CD4-positive, alpha-beta T cell treated with Interleukin-17A for 4 hours (primary cell): ENCODE data around the gene JUN.
"Not testable (repeated sequence)": the region's sequence is repeated elsewhere in the genome, so short reads cannot be mapped to it uniquely, and the experiment has no call there.

Experiments used
- DNase-seq: peaks from one replicate; pipeline ENCODE4 v3.0.0-alpha.2; 2020; ENCODE audit warnings: mixed read lengths

JUN gene

DNA sequence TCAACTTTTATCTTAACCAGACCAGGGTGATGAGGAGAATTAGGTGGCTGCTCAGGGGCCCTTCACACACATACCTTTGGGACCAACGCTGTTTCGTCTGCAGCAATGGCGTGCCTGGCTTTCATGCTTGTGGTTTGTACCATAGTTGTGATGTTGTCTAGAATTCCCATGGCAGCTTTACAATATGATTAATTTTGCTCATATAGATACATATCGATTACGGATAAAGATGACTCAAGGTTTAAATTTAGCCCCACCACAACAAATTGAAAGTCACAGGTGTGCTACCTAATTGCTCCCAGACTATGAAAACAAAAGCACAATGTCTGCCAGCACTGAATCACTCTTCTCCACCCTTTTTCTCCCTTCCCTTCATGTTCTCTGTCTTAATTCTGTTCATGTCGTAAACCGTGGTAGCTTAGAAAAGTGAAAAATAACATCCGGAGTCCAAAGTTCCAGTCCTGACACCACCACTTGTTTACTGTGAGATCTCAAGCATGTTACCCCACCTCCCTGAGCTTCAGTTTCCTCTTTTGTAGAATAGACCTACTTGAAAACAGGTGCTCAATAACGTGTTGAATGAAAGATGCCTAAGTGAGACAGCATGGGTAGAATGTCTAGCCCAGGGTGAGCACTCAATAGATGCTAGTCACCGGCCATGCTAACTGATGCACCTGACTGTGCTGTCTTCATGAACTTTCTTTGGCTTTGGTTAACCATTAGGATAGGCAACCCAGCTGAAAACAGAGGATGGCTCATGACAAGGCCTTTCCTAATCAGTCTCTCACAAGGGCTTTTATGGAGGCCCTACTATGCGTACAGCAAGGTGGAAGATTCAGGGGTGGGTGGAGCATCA, 22.1 kb upstream of the JUN start:
- no peak for DNase-seq

- no peak for DNase-seq
These were observed 21.2 kb upstream of the JUN start for GRCh38 chr1:58804853-58805565.

DNA sequence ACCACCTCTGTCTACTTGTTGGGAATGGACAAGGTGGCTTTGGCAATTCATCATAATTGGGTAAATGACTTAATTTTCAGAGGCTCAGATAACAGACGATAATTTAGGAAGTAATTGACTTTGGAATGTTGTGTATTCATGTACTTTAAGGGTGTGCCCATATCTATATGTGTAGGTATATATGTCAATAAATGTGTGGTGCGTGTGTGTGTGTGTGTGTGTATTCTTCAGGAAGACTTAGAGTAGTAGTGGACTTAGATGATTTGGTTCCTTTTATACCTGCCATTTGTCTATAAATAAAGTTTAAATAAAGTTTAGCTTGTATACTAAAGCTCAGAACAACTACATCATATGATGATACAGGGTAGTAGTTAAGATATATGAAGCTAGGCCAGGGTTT, 20.0 kb upstream of the JUN start:
- DNase-seq: no peak

GRCh38 chr1:58802640-58803399, 19.0 kb upstream of the JUN start:
- DNase-seq: no peak

DNA sequence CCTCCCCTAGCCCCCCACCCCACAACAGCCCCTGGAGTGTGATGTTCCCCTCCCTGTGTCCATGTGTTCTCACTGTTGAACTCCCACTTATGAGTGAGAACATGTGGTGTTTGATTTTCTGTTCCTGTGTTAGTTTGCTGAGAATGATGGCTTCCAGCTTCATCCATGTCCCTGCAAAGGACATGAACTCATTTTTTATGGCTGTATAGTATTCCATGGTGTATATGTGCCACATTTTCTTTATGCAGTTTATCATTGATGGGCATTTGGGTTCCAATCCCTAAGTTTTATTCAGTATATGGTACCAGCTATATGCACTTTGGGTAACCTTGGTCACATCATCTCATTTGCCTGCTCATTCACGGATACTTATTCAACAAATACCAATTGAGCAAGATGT, 17.4 kb upstream of the JUN start:
- not testable (repeated sequence) for DNase-seq

GRCh38 chr1:58799650-58800049, 15.8 kb upstream of the JUN start:
- DNase-seq: no peak

- DNase-seq: no peak
These were observed 15.1 kb upstream of the JUN start for GRCh38 chr1:58798910-58799442.

DNA sequence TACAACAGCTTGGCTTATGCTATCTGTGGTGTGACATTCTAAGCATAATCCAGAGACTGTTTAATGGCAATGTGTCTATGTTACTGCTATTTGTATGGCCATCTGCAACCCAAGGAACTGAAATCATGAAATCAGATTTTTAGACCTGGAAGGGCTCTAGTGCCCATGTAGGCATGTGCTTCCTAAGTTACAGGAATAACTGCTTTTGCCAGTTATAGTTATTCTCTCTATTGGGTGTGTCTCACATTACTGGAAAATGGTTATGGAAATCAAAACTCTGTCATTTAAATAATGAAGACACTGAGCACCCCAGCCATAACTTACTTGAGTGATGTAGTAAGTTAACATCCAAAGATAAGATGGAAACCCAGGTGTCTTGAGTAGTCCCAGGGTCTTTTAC, 12.6 kb upstream of the JUN start:
- DNase-seq: no peak

DNA sequence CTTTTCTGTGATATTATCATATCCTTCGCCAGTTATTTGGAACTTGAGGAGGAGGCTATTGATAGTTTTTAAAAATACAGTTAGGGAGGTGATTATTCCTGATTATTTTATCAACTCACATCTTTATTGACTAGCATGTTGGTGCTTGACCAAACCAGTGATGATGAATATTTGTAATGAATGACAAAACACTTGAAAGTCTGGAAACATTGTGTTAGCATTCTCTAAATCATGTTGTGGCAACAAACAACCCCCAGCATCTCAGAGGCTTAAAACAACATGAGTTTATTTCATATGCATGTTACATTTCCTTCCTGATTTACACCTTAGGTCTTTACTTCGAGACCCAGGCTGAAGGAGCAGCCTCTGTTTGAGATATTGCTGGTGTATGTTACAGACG, 10.7 kb upstream of the JUN start:
- no peak for DNase-seq

GRCh38 chr1:58792846-58793245, 9.0 kb upstream of the JUN start:
- no peak for DNase-seq

DNA sequence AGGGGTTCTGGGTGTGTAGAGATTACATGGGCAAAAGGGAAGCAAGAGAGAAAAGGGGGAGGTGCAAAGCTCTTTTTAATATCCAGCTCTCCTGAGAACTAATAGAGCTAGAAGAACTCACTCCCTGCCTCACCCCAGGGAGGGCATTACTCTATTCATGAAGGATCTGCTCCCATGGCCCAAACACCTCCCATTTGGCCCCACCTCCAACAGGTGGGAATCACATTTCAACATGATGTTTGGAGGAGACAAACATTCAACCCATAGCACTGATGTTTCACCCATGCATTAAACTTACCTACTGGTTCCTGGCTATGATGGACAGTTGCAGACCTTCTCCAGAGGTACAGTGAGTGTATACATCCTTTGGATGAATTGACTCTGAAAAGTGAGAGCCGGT, 7.3 kb upstream of the JUN start:
- DNase-seq: no peak

- no peak for DNase-seq
These were observed 6.3 kb upstream of the JUN start for GRCh38 chr1:58789996-58790660.

- DNase-seq: no peak
These were observed 5.5 kb upstream of the JUN start for GRCh38 chr1:58789322-58789856.

- no peak for DNase-seq
These were observed 4.4 kb upstream of the JUN start for GRCh38 chr1:58788259-58788658.

GRCh38 chr1:58786927-58787245, 3.0 kb upstream of the JUN start:
- DNase-seq: no peak

GRCh38 chr1:58786184-58786926, 2.5 kb upstream of the JUN start:
- DNase-seq: no peak

DNA sequence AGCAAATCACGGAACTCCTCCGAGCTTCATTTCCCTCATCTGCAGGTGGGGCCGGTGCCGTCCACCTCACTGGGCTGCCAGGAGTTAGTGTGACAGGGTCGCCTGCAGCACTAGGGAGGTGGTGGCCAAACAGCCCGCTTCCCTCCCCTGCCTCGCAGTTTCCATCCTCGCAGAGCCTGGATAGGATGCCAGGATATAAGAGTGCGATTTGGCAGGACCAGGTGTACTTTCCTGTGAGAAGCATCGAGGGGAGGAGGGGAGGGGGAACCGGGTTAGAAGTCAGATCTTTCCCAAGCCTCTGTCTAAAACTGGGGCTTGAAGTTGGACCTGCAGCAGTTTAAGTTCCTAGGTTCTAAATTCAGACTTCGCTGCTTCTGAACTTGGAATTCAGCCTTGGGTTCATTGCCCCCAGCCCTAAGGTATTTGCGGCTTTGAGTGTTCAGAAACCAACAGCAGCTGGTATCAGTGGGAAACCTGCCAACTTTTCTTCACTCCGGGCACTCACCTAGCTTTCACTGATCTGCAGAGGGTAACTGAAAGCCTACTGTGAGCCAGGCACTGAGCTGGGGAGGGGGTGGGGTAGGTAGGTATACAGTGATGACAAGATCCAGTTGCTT, 1.7 kb upstream of the JUN start:
- peak; percentile 56 for DNase-seq

- peak; percentile 92 for DNase-seq
These were observed 1.1 kb upstream of the JUN start for GRCh38 chr1:58784758-58785441.

GRCh38 chr1:58783090-58783992, 506 bp downstream of the JUN start:
- peak; percentile 60 for DNase-seq
